ENCODE data around the gene KRCC1.
"Not testable (repeated sequence)": the region's sequence is repeated elsewhere in the genome, so short reads cannot be mapped to it uniquely, and the experiment has no call there.

Gene KRCC1

GRCh38 chr2:88074854-88075292 is 19.3 kb upstream of the KRCC1 start:
- DNase-seq = no peak

- no peak for DNase-seq
These were observed 18.6 kb upstream of the KRCC1 start for GRCh38 chr2:88074150-88074549.

DNA sequence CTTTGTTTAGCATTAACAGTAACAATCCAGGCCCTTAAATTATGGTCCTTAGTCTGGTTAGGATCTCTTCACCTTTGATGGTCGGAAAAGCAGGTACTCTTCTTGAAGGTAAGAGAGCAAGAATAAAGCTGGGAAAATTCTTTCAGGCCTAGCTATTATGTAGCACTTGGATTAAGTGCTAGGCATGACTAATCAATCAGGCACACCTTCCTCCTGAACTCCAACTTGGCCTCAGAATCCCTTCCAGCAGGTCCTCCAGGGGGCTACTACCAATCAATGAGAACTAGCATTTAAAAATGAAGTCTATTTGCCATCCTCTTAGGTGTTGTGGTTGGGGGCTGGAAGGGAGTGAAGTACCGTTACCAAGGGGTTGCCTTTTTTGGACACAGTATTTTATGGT is 15.8 kb upstream of the KRCC1 start:
- DNase-seq = no peak

DNA sequence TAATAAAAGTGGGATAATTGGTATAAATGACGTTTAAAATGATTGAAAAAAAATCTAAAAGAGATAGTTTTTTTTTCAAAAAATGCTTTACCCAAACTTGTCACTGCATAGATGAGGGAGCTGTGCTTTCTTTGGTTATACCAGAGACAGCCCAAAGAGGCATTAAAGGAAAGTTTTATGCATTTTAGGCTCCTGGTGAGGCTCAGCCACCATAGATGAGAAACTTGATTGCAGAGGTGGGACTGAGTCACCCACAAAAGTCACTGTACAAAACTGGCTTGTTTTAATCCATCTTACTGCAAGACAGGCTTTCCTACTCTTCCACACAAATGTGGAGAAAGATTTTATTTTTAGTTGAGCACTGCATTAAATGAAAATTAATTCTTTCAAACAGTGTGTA is 14.5 kb upstream of the KRCC1 start:
- no peak for DNase-seq

DNA sequence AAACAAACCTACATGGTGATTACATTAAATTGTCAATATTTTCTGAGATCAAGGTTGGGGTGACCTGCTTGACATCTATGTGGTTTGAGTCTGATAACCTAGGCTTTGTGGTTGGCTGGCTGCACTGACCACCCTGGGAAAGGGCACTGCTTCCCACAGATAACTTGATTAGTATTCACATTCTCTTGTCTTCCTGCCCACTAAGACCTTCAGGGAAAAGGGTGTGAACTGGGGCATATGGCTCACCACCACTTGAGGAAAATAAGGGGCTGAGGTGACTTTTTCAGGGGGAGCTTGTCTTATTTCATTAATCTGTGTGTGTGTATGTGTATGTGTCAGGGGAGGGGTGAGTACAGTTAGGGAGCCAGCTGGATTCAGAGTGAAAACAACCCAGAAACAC is 13.5 kb upstream of the KRCC1 start:
- no peak for DNase-seq

GRCh38 chr2:88068044-88068443 is 12.5 kb upstream of the KRCC1 start:
- DNase-seq = no peak

- DNase-seq = no peak
These were observed 12.0 kb upstream of the KRCC1 start, which contains the start of gene SMYD1 for GRCh38 chr2:88067598-88067997. Gene SMYD1, plus strand, starts transcription at chr2:88067825. Its CDS starts 40 bp downstream, at chr2:88067865.

GRCh38 chr2:88067189-88067588 is 11.6 kb upstream of the KRCC1 start:
- no peak for DNase-seq

DNA sequence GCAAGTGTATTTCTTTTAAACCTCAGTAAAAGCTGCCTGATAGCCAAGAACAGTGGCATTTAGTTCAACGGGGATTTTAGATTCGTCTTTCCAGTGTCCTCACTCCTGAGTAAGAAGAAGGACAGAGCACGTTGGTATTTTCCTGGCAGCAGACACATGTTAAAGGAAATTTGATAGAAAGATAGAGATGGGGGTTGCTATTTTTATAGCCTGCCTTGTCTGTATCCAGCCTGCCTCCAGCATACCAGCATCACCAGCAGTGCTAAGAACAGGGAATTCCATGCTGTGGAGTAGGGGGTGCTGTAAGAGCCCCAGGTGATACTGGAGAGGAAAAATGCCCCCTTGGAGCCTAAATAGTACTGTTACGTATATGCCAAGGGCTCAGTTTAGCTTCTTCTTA is 11.0 kb upstream of the KRCC1 start:
- DNase-seq = no peak

DNA sequence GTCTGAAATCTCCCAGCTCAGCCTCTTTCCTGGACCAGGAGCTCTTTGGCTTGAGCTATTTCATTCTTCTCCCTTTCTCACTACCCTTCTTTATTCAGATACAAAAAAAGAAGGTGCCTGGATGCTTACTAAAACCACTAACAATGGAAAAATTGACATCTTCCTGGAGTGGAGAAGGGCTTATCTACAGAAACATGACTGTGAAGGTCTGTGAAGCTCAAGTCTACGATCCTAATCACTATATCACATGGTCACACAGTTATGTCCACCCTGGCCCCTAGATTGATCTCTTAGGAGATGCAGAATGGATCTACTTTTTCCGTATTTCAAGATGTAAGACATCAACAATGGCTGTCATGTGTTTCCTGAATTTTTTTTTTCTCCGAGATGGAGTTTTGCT is 5.7 kb upstream of the KRCC1 start:
- DNase-seq = no peak

GRCh38 chr2:88060907-88061275 is 5.3 kb upstream of the KRCC1 start:
- DNase-seq = no peak

DNA sequence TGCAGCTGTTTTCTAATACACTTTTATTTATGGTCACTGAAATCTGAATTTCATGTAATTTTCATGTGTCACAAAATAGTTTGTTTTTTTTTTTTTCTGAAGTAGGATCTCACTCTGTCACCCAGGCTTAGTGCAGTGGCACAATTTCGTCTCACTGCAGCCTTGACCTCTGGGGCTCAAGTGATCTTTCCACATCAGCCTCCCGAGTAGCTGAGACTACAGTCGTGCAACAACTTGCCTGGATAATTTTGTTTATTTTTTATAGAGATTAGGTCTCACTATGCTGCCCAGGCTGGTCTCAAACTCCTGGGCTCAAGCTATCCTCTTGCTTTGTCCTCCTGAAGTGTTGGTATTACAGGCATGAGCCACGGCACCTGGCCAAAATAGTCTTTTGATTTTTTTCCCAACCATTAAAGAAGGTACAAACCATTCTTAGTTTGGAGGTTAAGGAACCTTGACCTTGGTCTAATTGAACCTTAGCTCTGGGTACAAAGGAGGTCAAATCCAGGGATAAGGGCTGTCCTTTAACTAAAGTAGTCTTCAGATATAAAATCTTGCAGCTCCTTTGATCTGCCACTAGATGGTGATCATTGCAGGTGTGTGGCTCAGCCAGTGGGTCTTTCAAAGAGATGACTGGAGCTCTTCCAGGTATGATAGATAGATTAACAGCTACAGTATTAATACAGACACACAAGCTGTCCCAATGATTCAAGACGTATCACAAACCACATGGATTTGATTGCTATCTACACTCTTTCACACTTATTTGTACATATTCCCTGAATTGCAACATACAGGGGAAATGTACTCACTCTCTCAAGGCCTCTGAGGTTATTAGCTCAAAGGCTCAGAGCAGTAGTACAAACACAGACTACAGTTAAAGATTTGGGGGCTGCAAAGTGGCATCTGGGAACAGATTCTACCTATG is 4.7 kb upstream of the KRCC1 start:
- no peak for DNase-seq

DNA sequence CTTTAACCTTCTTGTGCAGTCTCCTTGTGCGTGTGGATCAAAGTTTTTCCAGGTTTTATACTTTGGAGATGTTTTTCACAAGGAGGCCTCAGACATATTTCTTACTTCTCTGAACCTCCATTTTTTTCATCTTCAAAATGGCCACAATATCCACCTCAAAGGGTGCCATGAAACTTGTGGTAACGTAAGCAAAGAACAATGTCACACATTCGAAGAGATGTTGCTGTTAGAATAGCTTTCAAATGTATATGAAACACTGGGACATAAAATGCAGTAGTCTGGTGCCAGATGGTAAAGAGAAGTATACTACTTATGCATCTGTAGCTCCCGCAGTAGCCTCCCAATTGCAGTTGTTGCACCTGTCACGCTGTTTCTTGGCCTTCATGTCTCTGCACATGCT is 2.6 kb upstream of the KRCC1 start:
- no peak for DNase-seq

GRCh38 chr2:88057437-88057844 is 1.9 kb upstream of the KRCC1 start:
- DNase-seq = no peak

- DNase-seq = no peak
These were observed 707 bp downstream of the KRCC1 start for GRCh38 chr2:88054782-88055370.

DNA sequence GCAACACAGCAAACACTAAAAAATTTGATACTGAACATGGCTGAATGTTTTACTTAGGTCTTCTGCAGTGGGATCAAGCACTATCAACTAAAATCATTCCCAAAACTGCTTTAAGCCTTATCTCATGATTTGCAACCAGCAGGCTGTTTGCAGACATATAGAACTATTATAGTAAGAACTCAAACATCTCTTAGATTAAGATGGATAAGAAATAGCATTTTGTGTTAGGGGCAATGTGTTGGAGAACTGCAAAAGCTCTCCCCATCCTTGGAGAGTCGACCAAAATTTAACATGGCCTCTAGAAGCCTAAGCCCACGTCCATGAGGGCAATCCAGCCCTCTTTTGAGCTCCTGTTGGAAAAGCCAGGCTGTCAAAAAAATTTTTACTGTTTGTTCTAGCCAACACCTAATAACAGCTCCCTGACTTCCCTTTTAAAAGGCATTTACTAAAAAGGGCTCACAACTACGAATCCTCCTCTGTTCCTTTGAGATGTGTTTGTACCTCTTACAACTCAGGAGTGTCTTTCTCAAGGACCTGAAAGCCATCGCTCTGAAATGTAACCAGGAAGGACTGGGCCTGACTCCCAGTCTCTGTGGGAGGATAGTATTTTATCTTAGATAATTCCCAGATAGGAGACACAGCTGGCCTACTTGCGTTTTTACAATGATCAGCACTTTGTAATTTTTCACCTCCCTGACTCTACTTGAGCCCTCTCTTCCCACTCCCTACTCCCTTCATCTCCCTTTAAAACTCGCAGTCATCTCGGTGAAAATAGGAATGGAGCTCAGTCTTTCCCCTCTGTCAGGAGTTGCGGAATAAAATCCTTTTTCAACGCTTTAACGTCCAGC is 1.4 kb downstream of the KRCC1 start:
- no peak for DNase-seq

GRCh38 chr2:88053296-88053695 is 2.3 kb downstream of the KRCC1 start:
- no peak for DNase-seq

DNA sequence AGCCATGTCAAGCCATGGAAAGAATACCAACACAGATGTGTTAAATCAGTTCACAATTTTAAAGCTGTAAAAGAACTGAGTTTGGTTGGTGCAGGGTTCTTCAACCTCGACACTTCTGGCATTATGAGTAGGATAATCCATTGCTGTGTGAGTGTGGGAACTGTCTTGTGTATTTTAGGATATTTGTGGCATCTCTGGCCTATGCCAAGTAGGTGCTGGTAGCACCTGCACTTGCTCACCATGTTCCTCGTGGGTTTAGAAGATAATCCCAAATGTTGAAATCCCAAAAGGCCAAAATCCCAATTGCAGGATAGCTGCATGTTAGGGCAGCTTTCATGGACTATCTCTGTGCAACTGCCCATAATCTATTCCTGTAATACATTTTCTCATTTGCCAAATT is 3.8 kb downstream of the KRCC1 start:
- no peak for DNase-seq

GRCh38 chr2:88049622-88050021 is 6.0 kb downstream of the KRCC1 start:
- no peak for DNase-seq

- no peak for DNase-seq
These were observed 7.0 kb downstream of the KRCC1 start for GRCh38 chr2:88048541-88048940.

DNA sequence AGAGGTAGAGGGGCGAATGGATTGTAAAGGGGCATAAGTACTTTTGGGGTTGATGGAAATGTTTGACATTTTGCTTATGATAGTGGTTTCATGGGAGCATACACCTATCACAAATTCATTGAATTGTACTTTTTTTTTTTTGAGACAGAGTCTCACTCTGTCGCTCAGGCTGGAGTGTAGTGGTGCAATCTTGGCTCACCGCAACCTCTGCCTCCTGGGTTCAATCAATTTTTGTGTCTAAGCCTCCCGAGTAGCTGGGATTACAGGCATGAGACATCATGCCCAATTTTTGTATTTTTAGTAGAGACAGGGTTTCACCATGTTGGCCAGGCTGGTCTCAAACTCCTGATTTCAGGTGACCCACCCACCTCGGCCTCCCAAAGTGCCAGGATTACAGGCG is 10.0 kb downstream of the KRCC1 start:
- DNase-seq = not testable (repeated sequence)

DNA sequence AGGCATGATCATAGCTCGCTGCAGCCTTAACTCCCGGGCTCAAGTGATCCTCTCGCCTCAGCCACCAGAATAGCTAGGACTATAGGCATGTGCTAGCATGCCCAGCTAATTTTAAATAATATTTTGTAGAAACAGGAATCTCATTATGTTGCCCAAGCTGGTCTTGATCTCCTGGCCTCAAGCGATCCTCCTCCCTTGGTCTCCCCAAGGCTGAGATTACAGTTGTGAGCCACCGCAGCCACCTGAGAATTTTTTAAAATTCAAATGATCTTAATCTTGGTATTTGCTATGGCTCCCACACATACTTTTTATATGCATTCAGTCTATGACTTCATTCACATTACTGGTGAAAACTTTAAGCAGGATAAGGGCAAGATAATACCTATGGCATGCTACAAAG is 13.1 kb downstream of the KRCC1 start:
- no peak for DNase-seq

GRCh38 chr2:88038263-88039105 is 17.1 kb downstream of the KRCC1 start:
- DNase-seq = no peak

All from NCI-H510A (cell line).